MM.1S (cell line): Measurements from ENCODE around the gene ARHGAP45.

Source experiments
- DNase-seq: peaks from one replicate; pipeline ENCODE4 v3.0.0-alpha.2; 2015
- H2AFZ ChIP-seq: fragments of 300-600 bp; sonication (generic); 2 replicates; pipeline ENCODE4 v1.6.0; 2016; ENCODE audit warnings: antibody characterized with exemption, low read length
- H3F3A ChIP-seq: fragments of 300-600 bp; sonication (generic); 2 replicates; pipeline ENCODE4 v1.6.1; 2016; ENCODE audit warnings: mild to moderate bottlenecking, antibody characterized with exemption, low read length, moderate library complexity, mixed read lengths; ENCODE audit not compliant: insufficient read depth
- H3K27ac ChIP-seq: fragments of 300-600 bp; sonication (generic); 2 replicates; pipeline ENCODE4 v1.5.1; 2016; ENCODE audit warnings: mild to moderate bottlenecking, low read length
- H3K27me3 ChIP-seq: fragments of 300-600 bp; sonication (generic); replicated peaks from 2 replicates; pipeline ENCODE4 v1.6.0; 2016; ENCODE audit warnings: low read length; ENCODE audit not compliant: insufficient read depth
- H3K36me3 ChIP-seq: fragments of 300-600 bp; sonication (generic); replicated peaks from 2 replicates; pipeline ENCODE4 v1.6.1; 2016; ENCODE audit warnings: mild to moderate bottlenecking, low read length, mixed read lengths; ENCODE audit not compliant: insufficient read depth
- H3K4me1 ChIP-seq: fragments of 300-600 bp; sonication (generic); 2 replicates; pipeline ENCODE4 v1.6.1; 2016; ENCODE audit warnings: low read length, mixed read lengths
- H3K4me2 ChIP-seq: fragments of 300-600 bp; sonication (generic); 2 replicates; pipeline ENCODE4 v1.6.0; 2016; ENCODE audit warnings: low read depth, low read length
- H3K4me3 ChIP-seq: fragments of 300-600 bp; sonication (generic); 2 replicates; pipeline ENCODE4 v1.5.1; 2016; ENCODE audit warnings: low read length, mixed read lengths
- H3K79me2 ChIP-seq: fragments of 300-600 bp; sonication (generic); 2 replicates; pipeline ENCODE4 v1.6.1; 2016; ENCODE audit warnings: mixed run types, low read length, mixed read lengths
- H3K9ac ChIP-seq: fragments of 300-600 bp; sonication (generic); 2 replicates; pipeline ENCODE4 v1.6.1; 2016; ENCODE audit warnings: low read length, mixed read lengths
- H3K9me2 ChIP-seq: fragments of 300-600 bp; sonication (generic); replicated peaks from 2 replicates; pipeline ENCODE4 v1.6.1; 2016; ENCODE audit warnings: mild to moderate bottlenecking, low read length, mixed read lengths; ENCODE audit not compliant: insufficient read depth
- H3K9me3 ChIP-seq: fragments of 300-600 bp; sonication (generic); replicated peaks from 2 replicates; pipeline ENCODE4 v1.6.1; 2016; ENCODE audit warnings: mild to moderate bottlenecking, low read length, mixed read lengths; ENCODE audit not compliant: insufficient read depth
- H4K20me1 ChIP-seq: fragments of 300-600 bp; sonication (generic); 2 replicates; pipeline ENCODE4 v1.6.1; 2016; ENCODE audit warnings: mild to moderate bottlenecking, low read length, moderate library complexity, mixed read lengths; ENCODE audit not compliant: insufficient read depth
- EZH2 ChIP-seq: fragments of 300-600 bp; sonication (generic); optimal IDR thresholded peaks from 2 replicates; pipeline ENCODE3; 2017; ENCODE audit warnings: low read depth, mild to moderate bottlenecking, antibody characterized with exemption, low read length, mixed read lengths
- EZH2phosphoT487 ChIP-seq: fragments of 300-600 bp; sonication (generic); IDR thresholded peaks from 2 replicates; pipeline ENCODE4 v1.6.1; 2018; ENCODE audit warnings: antibody characterized with exemption, low read length
- TF ChIP-seq, protein P1 (sequence below): fragments of 300-600 bp; sonication (generic); IDR thresholded peaks from 2 replicates; pipeline ENCODE4 v1.5.1; 2016; ENCODE audit warnings: antibody characterized with exemption, low read length, mixed read lengths

The ARHGAP45 gene

DNA sequence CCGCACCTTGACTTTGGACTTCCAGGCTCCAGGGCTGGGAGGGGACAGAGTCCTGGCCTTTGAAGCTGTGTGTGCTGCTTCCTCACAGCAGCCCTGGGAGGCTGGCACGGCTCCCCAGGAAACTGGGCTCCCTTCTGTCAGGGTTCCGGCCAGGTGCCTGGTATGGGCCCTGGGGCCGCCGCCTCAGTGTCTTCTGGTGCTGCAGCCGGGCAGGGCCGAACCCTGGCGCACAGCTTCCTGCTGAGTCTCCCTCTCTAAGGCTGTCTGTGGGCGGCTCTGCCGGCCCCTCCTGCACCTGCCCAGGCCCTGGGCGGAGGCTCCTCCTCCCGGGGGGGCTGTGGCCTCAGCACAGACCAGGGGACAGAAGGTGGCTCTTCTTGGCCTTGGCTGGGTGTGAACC lies 69.2 kb downstream of the ARHGAP45 start:
- DNase-seq = no peak
- Histone ChIP-seq H4K20me1 (no peaks in the 10 kb centered on the region), H3K4me2 (no peak overlapping the region)

More for the DNA sequence above, 69.2 kb downstream of the ARHGAP45 start:
- Histone ChIP-seq H3K9ac (no peak overlapping the region), H3F3A (peaks cover 24% of the 10 kb centered on the region), H3K9me3 (no peaks in the 10 kb centered on the region), H3K4me3 (no peak overlapping the region), H3K9me2 (no peaks in the 10 kb centered on the region), H3K27ac (no peak overlapping the region), H3K79me2 (peaks cover 31% of the 10 kb centered on the region), H2AFZ (no peak overlapping the region), H3K36me3 (no peaks in the 10 kb centered on the region), H3K4me1 (peaks cover 18% of the 10 kb centered on the region; the same call in 1 of the 2 replicates), H3K27me3 (no peaks in the 10 kb centered on the region)
- TF ChIP-seq EZH2phosphoT487 (no peak), EZH2 (no peak)
- TF ChIP-seq, protein P1, sequence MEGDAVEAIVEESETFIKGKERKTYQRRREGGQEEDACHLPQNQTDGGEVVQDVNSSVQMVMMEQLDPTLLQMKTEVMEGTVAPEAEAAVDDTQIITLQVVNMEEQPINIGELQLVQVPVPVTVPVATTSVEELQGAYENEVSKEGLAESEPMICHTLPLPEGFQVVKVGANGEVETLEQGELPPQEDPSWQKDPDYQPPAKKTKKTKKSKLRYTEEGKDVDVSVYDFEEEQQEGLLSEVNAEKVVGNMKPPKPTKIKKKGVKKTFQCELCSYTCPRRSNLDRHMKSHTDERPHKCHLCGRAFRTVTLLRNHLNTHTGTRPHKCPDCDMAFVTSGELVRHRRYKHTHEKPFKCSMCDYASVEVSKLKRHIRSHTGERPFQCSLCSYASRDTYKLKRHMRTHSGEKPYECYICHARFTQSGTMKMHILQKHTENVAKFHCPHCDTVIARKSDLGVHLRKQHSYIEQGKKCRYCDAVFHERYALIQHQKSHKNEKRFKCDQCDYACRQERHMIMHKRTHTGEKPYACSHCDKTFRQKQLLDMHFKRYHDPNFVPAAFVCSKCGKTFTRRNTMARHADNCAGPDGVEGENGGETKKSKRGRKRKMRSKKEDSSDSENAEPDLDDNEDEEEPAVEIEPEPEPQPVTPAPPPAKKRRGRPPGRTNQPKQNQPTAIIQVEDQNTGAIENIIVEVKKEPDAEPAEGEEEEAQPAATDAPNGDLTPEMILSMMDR = no peak
